ENCODE data around the gene OARD1. TPM values are rescaled to one million over a fixed set of nuclear protein-coding genes. Genes with fewer than 3 reads are reported as not detected.

OARD1 gene
- total and polyA plus RNA-seq, 2 of the 8 experiments (the other 6 are each of a cell fraction or from before 2014, with no cell fraction given), result 16.8 to 35.8 TPM

DNA sequence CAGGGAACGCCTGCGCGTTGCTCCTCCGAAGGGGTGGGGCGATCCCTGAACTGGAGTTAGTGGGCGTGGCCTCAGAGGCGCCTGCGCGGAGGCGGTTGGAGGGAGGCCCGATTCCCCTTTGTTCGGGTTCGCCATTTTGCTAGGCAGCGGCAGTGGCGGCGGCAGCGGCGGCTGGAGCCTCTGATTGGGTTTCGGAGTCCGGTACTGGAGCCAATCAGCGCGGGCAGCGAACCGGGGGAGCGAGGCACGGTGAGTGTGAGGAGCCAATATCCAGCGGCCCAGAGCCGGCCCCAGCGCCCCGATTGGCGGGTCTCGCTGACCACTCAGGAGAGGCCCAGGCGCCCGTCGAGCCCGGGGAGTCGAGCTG lies 663 bp upstream of the OARD1 start, which contains the start of gene NFYA (continued):
- TF ChIP-seq CHD2 (IDR thresholded peaks at IDR 0.05; ENCODE audit: low read length), result peak; percentile 61
